Adipocyte (in vitro differentiated cells): Measurements from ENCODE around the gene DCAF7.

Experiments
- DNase-seq: peaks from one replicate; pipeline ENCODE4 v3.0.0-alpha.2; 2015; ENCODE audit warnings: low read depth
- H3K27me3 ChIP-seq: replicated peaks from 2 replicates; pipeline ENCODE4 v1.7.0; 2013; ENCODE audit warnings: mild to moderate bottlenecking, low read length, moderate library complexity; ENCODE audit not compliant: control insufficient read depth, insufficient read depth
- H3K36me3 ChIP-seq: 2 replicates; pipeline ENCODE4 v1.7.0; 2013; ENCODE audit warnings: low read length, mild to moderate bottlenecking, moderate library complexity; ENCODE audit not compliant: control insufficient read depth, insufficient read depth, severe bottlenecking
- H3K4me1 ChIP-seq: 2 replicates; pipeline ENCODE4 v1.7.0; 2013; ENCODE audit warnings: mild to moderate bottlenecking, low read length, moderate library complexity; ENCODE audit not compliant: control insufficient read depth, insufficient read depth
- H3K4me3 ChIP-seq: 2 replicates; pipeline ENCODE4 v1.7.0; 2013; ENCODE audit warnings: mild to moderate bottlenecking, low read length, moderate library complexity
- H3K9ac ChIP-seq: 2 replicates; pipeline ENCODE4 v1.7.0; 2013; ENCODE audit warnings: mild to moderate bottlenecking, low read length, moderate library complexity
- H3K9me3 ChIP-seq: 2 replicates; pipeline ENCODE4 v1.7.0; 2013; ENCODE audit warnings: mild to moderate bottlenecking, low read length, moderate library complexity; ENCODE audit not compliant: control insufficient read depth

Gene DCAF7

DNA sequence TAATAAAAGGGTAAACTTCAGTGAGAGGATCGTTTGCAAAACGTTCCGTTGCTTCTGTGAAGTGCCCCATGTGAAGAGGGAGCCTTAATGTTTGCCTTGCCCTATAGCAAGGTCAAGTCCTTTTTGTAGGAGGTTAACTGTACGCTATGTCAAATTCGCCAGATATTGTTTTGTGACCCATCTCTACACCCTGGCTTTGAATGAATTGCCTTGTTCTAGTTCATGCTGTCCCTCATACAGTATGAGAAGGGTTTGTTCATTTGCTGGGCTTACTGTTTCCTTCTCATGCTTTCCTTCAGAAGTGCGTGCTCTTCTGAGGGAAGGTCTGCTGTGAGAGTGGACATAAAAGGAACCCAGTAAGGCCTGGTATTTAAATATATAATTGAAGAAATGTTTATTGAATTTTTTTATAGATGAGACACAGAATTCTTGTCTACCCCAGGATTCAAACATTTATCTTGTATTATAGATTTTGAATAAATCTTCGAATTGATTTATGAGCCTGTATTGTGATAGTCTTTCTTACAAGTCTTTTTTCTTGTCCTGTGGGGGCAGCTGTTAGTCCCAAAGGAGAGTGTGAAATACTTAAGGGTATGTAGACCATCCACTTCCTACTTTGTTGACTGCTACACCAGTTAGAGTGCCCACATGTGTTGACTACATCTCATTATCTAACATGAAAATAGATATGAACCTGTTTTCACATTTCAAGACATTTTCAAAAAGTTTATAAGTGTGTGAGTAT lies 73.7 kb downstream of the DCAF7 start:
- Histone ChIP-seq H3K9me3 (no peaks in the 10 kb centered on the region), H3K9ac (peak overlapping the region; percentile 90), H3K36me3 (no peaks in the 10 kb centered on the region), H3K27me3 (no peaks in the 10 kb centered on the region), H3K4me3 (peak overlapping the region; percentile 94), H3K4me1 (peaks cover 34% of the 10 kb centered on the region)
- no peak for DNase-seq

DNA sequence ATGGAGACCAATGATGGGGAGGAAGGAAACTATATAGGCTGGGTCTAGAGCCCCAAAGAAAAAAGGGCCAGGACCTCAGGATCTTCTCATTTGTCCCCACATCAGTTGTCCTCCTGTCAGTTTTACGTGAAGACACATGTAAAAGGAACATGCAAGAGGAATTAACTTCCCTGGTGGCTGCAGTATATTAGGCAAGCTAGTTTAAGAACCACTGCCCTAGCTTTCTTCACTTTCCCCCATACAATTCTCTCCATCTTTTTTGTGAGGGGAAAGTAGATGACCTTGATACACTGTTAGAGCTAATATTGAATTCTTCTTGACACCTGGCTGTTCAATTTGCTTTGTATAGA lies 74.2 kb downstream of the DCAF7 start:
- peak overlapping the region; percentile 94 for H3K4me3 ChIP-seq
- peaks cover 34% of the 10 kb centered on the region for H3K4me1 ChIP-seq
- H3K9ac ChIP-seq = no peak overlapping the region
- H3K27me3 ChIP-seq = no peaks in the 10 kb centered on the region
- H3K36me3 ChIP-seq = no peaks in the 10 kb centered on the region
- no peak for DNase-seq
- H3K9me3 ChIP-seq = no peaks in the 10 kb centered on the region

DNA sequence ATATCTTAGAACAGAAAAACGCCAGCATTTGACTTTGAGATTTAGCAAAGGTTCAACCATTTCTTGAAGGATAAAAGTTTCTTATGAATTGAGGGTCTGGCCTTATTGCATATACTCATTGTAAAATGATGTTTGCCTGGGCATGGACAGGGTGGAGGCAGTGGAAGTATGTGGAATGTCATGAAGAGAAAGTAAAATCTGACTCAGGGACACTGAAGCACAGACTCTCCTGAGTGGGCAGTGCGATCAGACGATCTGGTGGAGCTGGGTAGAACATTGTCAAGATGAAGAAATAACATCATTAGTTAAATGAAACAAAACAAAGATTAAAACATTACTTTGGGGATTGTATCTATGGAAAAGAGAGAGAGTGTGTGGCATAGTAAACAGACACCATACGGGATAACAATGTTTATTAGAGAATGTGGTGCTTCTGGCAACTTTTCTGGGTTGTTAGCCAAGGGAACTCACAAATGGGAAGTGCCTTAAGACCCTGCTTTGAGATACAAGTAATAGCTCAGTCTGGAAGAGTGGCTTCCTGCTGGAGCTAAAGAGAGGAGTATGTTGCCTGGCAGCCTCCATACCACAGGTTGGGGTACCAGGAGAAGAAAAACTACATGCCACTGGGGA lies 76.4 kb downstream of the DCAF7 start:
- H3K36me3 ChIP-seq = no peaks in the 10 kb centered on the region
- no peaks in the 10 kb centered on the region for H3K27me3 ChIP-seq
- peak overlapping the region; percentile 50 for H3K4me3 ChIP-seq
- no peaks in the 10 kb centered on the region for H3K9me3 ChIP-seq
- peak overlapping the region; percentile 16 for H3K9ac ChIP-seq
- DNase-seq = peak; percentile 53
- H3K4me1 ChIP-seq = peaks cover 39% of the 10 kb centered on the region

DNA sequence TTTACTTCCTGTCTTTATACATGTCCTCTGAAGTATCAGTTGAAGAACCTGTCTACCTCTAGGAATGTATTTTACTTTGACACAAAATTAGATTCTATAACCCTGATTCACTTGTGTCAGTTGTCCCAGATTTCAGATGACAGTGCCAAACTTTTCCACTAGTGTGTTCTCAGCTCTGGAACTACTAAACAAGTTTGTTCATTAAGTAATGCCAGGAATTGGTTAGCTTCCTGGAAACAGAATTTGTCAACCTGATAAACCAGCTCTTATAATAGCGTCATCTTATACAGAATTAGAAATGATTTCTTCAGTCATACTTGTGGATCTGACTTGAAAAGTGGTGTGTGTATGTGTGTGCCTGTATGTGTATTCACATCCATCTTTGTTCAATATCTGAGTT lies 79.3 kb downstream of the DCAF7 start:
- Histone ChIP-seq H3K9me3 (no peaks in the 10 kb centered on the region), H3K9ac (no peak overlapping the region), H3K4me3 (no peak overlapping the region), H3K4me1 (peaks cover 27% of the 10 kb centered on the region), H3K27me3 (no peaks in the 10 kb centered on the region), H3K36me3 (peaks cover 17% of the 10 kb centered on the region)
- DNase-seq = no peak

DNA sequence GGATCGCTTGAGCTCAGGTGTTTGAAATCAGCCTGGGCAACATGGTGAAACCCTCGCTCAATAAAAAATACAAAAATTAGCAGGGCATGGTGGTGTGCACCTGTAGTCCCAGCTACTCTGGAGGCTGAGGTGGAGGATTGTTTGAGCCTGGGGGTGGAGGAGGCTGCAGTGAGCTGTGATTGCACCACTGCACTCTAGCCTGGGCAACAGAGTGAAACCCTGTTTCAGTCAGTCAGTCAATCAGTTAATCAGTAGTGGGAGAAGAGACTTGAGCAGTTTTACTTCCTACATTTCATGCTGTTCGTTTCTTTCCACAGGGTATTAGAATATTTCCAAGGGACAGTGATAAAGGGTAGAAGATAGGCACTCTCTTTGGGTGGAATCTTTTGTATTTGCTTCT lies 80.8 kb downstream of the DCAF7 start:
- Histone ChIP-seq H3K9ac (no peak overlapping the region), H3K36me3 (peaks cover 29% of the 10 kb centered on the region), H3K27me3 (no peaks in the 10 kb centered on the region), H3K9me3 (no peaks in the 10 kb centered on the region), H3K4me1 (peaks cover 27% of the 10 kb centered on the region), H3K4me3 (no peak overlapping the region)
- DNase-seq = no peak

DNA sequence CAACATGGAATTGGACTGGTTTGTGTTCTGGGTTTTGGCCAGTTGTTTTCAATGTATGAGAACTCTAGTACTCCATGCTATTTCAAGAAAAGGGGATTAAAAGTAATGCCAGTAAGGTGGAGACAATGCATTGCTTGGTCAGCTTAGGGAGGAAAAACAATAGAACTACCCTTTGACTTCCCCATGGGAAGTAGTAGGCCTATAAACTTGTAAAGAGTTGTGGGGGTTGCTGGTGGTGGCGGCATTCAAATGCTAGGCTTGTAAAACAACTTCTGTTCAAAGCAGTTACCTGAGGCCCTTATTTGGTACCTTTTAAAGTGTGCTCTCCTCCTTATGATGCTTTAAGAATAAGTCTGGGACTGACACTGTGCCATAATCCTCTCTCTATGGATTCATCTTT lies 81.3 kb downstream of the DCAF7 start:
- H3K27me3 ChIP-seq = no peaks in the 10 kb centered on the region
- peaks cover 21% of the 10 kb centered on the region for H3K4me1 ChIP-seq
- H3K36me3 ChIP-seq = peaks cover 35% of the 10 kb centered on the region
- no peak overlapping the region for H3K4me3 ChIP-seq
- no peak for DNase-seq
- H3K9ac ChIP-seq = no peak overlapping the region
- no peaks in the 10 kb centered on the region for H3K9me3 ChIP-seq

DNA sequence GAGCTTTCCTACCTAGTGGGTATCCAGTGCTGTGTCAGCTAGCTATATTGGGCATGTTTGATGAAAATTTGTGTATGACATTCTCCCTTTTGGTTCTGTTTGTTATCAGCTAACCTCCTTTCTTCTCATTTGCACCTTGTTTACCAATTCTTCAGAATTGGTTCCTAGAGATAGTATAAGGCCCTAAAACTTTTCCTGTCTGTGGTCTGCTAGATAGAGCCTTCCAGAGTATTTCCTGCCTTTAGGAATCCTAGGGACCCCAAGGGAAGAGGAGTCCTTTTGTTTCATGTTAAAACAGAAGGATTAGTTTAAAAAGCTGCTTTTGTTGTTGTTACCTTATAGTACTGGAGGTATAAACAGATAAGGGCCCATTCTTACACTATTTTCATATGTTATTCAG lies 83.5 kb downstream of the DCAF7 start:
- Histone ChIP-seq H3K9me3 (no peaks in the 10 kb centered on the region), H3K9ac (no peak overlapping the region), H3K36me3 (peaks cover 51% of the 10 kb centered on the region), H3K27me3 (no peaks in the 10 kb centered on the region), H3K4me3 (no peak overlapping the region), H3K4me1 (peaks cover 13% of the 10 kb centered on the region)
- DNase-seq = no peak

DNA sequence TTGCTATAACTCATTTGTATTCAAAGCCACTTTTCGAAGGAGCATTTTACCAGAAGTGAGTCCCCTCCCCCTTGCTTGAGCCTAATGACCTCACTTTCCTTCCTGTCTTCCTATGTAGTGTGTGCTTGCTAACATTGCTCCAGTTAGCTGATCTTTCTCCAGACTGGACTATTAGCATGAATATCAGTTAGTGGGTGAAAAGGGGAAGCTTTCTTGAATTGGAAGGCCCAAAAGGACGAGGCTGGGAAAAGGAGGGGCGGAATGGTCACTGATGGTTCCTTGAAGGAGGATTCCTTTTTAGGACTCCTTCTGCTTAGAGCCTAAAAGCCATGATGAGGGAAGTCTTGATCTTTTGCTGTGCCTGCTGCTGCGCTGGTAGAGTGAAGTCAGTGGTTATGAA lies 83.9 kb downstream of the DCAF7 start:
- Histone ChIP-seq H3K4me3 (no peak overlapping the region), H3K9me3 (no peaks in the 10 kb centered on the region), H3K4me1 (peaks cover 13% of the 10 kb centered on the region), H3K36me3 (peaks cover 55% of the 10 kb centered on the region), H3K9ac (no peak overlapping the region), H3K27me3 (no peaks in the 10 kb centered on the region)
- no peak for DNase-seq

DNA sequence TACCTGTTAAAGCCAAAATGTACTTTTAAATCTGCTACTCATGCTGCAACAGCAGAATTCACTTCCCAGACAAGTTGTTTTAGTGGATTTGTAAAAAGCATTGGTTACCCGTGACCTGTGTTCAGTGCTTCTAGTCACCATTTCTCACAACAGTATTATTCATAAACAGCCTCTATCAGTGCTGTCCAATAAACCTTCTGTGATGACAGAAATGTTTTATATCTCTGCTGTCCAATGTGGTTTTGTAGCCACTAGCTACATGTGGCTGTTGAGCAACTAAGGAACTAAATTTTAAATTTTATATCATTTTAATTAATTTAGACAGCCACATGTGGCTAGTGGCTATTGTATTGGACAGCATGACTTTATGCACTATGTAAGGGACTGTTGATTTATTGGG lies 84.5 kb downstream of the DCAF7 start:
- peaks cover 56% of the 10 kb centered on the region for H3K36me3 ChIP-seq
- H3K4me1 ChIP-seq = peaks cover 10% of the 10 kb centered on the region
- no peaks in the 10 kb centered on the region for H3K9me3 ChIP-seq
- no peak for DNase-seq
- no peak overlapping the region for H3K4me3 ChIP-seq
- H3K27me3 ChIP-seq = no peaks in the 10 kb centered on the region
- no peak overlapping the region for H3K9ac ChIP-seq

DNA sequence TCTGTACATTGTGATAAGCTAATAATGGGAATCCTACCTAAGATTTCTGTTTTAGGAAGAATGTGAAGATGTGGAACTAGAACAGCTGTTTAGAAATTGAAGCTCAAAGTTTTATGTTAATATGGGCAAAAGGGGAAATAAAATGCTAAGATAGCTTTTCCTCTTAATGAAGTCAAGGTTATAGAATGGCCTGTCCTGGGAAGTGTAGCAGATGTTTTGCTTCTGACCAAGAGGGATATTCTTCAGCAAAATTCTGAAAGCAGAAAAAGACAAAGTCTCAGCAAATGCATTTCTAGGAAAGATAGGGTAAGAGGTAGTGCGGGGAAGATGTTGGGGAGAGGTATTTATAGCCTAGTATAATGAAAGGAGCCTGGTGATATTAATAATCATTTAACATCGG lies 85.0 kb downstream of the DCAF7 start:
- peaks cover 8% of the 10 kb centered on the region for H3K4me1 ChIP-seq
- no peaks in the 10 kb centered on the region for H3K9me3 ChIP-seq
- H3K9ac ChIP-seq = no peak overlapping the region
- no peak for DNase-seq
- H3K36me3 ChIP-seq = peaks cover 56% of the 10 kb centered on the region
- no peaks in the 10 kb centered on the region for H3K27me3 ChIP-seq
- no peak overlapping the region for H3K4me3 ChIP-seq

DNA sequence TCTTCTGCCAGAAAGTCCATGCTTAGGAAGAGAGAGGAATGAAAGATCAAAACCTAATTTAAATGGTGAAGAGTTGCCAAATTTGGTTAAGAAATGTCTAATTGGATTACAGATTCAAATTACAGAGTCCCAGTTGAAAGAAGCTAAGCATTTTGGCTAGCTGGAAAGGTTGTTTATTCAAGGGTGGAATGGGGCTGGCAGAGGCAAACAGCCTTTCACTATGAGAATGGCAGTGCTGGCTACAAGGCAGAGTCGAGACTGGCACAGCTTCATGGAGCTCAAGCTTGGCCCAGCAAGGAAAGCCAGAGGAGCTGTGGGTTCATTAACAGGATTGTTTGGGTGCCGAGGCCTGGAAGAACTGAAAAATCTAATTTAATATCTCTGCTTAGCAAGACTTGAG lies 85.5 kb downstream of the DCAF7 start:
- Histone ChIP-seq H3K36me3 (peaks cover 56% of the 10 kb centered on the region), H3K4me1 (peaks cover 8% of the 10 kb centered on the region), H3K9me3 (no peaks in the 10 kb centered on the region), H3K4me3 (no peak overlapping the region), H3K9ac (no peak overlapping the region), H3K27me3 (no peaks in the 10 kb centered on the region)
- DNase-seq = no peak

DNA sequence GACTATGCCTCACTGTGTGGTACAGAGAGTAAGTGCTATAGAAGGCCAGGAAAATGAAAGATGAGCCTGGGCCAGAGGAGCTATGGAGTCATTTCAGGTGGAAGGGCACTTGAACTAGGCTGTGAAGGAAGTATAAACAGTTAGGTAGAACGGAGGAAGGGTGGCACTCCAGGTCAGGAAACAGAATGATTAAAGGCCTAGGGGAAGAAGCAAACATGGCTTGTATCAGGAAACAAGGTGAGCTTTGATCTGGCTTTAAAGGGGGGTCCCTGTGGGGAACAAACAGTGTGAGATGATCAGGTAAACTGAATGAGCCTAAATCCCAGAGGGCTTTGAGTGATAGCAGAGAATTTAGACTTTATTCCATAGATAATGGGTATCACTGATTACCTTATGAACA lies 88.8 kb downstream of the DCAF7 start:
- Histone ChIP-seq H3K4me3 (no peak overlapping the region), H3K36me3 (peaks cover 46% of the 10 kb centered on the region)

More for the DNA sequence above, 88.8 kb downstream of the DCAF7 start:
- Histone ChIP-seq H3K4me1 (peaks cover 8% of the 10 kb centered on the region), H3K27me3 (no peaks in the 10 kb centered on the region), H3K9me3 (no peaks in the 10 kb centered on the region), H3K9ac (no peak overlapping the region)
- no peak for DNase-seq
